Adrenal gland (tissue), 5 donors: ENCODE data around the gene TBC1D22A.

Experiments
- CTCF ChIP-seq, 6 experiments: fragments of 450-650 bp in 4 of 6; fragments of 200-600 bp in 2 of 6; sonication (generic) in 1 of 6; IDR thresholded peaks; 1 replicate in 5 of 6; 2 replicates in 1 of 6; pipeline versions ENCODE4 v1.5.1 to v1.8.0; 2016 to 2021; ENCODE audit warnings: antibody characterized with exemption in 6 of 6, mild to moderate bottlenecking in 2 of 6, moderate library complexity in 1 of 6
- POLR2A ChIP-seq, 2 donors: fragments of 450-650 bp; IDR thresholded peaks; one replicate each; pipeline ENCODE4 v1.6.1; 2017; ENCODE audit warnings: antibody characterized with exemption in 2 of 2, mild to moderate bottlenecking in 2 of 2, moderate library complexity in 1 of 2
- donor health status: DM: no; HTN: no; CAD: no.

- TF ChIP-seq CTCF (IDR thresholded peaks at IDR 0.05): no peak
- TF ChIP-seq POLR2A (IDR thresholded peaks at IDR 0.05): no peak
Observed at GRCh38 chr22:47098121-47098520, 335.7 kb downstream of the TBC1D22A start.
